ENCODE measurements around the gene MYCBP2. TPM values are rescaled to one million over a fixed set of nuclear protein-coding genes. Genes with fewer than 3 reads are reported as not detected.

MYCBP2 gene
- total RNA-seq, 1 donor from 2014 or later: 264 TPM

GRCh38 chr13:77171451-77171850 lies 155.4 kb downstream of the MYCBP2 start:
- Histone ChIP-seq H3K27ac (no peak overlapping the region), H3K4me3 (no peak overlapping the region), H3K4me1 (no peaks in the 10 kb centered on the region), H3K27me3 (no peaks in the 10 kb centered on the region), H3K9me3 (no peaks in the 10 kb centered on the region), H3K36me3 (peaks cover 25 to 78% of the 10 kb centered on the region in 2 donors)
- intact Hi-C loops (cut with DNase I): no loop called here
- no peak for TF ChIP-seq CTCF (IDR thresholded peaks at IDR 0.05)
- no peak for DNase-seq (ENCODE audit: low spot score in 2 of 2)

GRCh38 chr13:77168237-77168636 lies 158.7 kb downstream of the MYCBP2 start:
- no peak overlapping the region for H3K27ac ChIP-seq
- no peaks in the 10 kb centered on the region for H3K9me3 ChIP-seq
- no peak overlapping the region for H3K4me3 ChIP-seq
- intact Hi-C loops (cut with DNase I): no loop called here
- TF ChIP-seq CTCF (IDR thresholded peaks at IDR 0.05): no peak
- peaks cover 32 to 81% of the 10 kb centered on the region in 2 donors for H3K36me3 ChIP-seq
- H3K4me1 ChIP-seq: no peaks in the 10 kb centered on the region
- H3K27me3 ChIP-seq: no peaks in the 10 kb centered on the region
- no peak for DNase-seq (ENCODE audit: low spot score in 2 of 2)

DNA sequence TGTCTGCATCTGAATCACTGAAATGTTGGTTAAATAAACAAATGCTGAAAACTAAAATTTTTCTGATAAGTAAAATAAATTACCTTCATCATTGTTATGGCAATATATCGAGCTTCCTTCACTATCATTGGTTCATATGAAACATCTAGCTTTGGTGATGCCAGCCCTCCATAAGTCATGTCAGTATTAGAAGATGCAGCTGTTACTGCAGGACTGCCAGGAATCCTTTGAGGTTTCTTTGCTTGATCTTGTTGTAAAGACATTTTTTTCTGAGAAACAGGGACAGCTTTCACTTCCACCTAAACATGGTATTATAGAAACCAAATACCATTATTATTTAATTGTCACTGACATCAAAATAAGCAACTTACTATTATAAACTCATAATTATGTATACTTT lies 176.2 kb downstream of the MYCBP2 start:
- Histone ChIP-seq H3K9me3 (no peaks in the 10 kb centered on the region), H3K27me3 (no peaks in the 10 kb centered on the region), H3K4me1 (no peaks in the 10 kb centered on the region), H3K36me3 (peaks cover 25 to 44% of the 10 kb centered on the region in 2 donors), H3K4me3 (no peak overlapping the region), H3K27ac (no peak overlapping the region)
- intact Hi-C loops (cut with DNase I): no loop called here
- no peak for TF ChIP-seq CTCF (IDR thresholded peaks at IDR 0.05)
- no peak for DNase-seq (ENCODE audit: low spot score in 2 of 2)

DNA sequence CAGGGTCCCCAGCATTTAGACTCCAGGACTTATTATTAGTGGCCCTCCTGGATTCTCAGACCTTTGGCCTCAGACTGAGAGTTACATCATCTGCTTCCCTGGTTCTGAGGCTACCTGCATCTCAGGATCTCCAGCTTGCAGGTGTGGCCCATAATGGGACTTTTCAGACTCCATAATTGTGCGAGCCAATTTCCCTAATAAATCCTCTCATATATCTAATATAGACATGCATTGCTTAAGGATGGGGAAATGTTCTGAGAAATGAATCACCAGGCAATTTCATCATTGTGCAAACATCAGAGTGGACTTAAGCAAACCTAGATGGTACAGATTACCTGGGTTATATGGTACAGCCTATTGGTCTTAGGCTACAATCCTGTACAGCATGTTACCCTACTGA lies 183.5 kb downstream of the MYCBP2 start:
- Histone ChIP-seq H3K27me3 (no peaks in the 10 kb centered on the region), H3K4me3 (no peak overlapping the region), H3K4me1 (no peaks in the 10 kb centered on the region), H3K27ac (no peak overlapping the region), H3K9me3 (no peaks in the 10 kb centered on the region), H3K36me3 (peaks cover 22 to 60% of the 10 kb centered on the region in 2 donors)
- TF ChIP-seq CTCF (IDR thresholded peaks at IDR 0.05): no peak
- intact Hi-C loops (cut with DNase I): no loop called here
- DNase-seq (ENCODE audit: low spot score in 2 of 2): no peak

DNA sequence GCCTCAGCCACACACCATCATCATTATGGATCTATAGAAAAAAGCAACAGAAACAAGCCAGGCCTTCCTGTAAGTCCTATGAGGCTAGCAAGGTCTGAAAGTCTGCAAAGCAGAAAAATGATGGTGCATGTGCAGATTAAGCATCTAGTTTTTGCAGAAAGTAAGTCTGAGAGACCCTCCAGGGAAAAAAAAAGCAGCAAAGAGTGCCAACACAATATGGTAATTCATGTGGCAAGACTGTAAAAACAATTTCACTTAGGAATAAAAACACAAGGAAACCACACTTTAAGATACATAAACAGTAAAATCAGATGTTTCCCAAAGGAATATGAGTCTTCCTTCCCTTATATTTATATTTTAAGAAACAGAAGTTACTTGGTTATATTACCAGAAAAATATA lies 187.6 kb downstream of the MYCBP2 start:
- H3K36me3 ChIP-seq: peaks cover 13 to 47% of the 10 kb centered on the region in 2 donors
- intact Hi-C loops (cut with DNase I): no loop called here
- H3K4me3 ChIP-seq: no peak overlapping the region
- no peak overlapping the region for H3K27ac ChIP-seq
- H3K27me3 ChIP-seq: no peaks in the 10 kb centered on the region
- TF ChIP-seq CTCF (IDR thresholded peaks at IDR 0.05): no peak
- no peaks in the 10 kb centered on the region for H3K4me1 ChIP-seq
- DNase-seq (ENCODE audit: low spot score in 2 of 2): no peak
- no peaks in the 10 kb centered on the region for H3K9me3 ChIP-seq

DNA sequence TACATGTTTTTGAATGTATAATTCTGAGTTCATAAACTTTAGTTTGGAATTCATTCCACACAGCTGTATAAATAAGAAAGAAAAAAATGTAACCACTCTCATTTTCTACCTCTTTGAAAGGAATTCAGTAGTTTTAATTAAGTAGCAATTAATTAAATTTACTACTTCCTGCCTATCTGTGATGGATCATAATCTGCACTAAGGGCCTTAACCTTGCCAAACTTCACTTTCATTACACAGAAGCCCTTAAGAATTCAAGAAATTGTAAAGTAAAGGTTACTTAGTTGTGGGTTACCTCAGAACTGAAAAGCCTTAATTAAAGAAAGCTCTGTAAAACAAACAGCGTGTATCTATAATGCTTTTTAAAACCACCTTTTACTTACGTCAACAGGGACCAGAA lies 188.1 kb downstream of the MYCBP2 start:
- intact Hi-C loops (cut with DNase I): no loop called here
- no peaks in the 10 kb centered on the region for H3K4me1 ChIP-seq

More for the DNA sequence above, 188.1 kb downstream of the MYCBP2 start:
- Histone ChIP-seq H3K4me3 (no peak overlapping the region), H3K27me3 (no peaks in the 10 kb centered on the region), H3K9me3 (no peaks in the 10 kb centered on the region), H3K27ac (no peak overlapping the region), H3K36me3 (peaks cover 13 to 47% of the 10 kb centered on the region in 2 donors)
- no peak for TF ChIP-seq CTCF (IDR thresholded peaks at IDR 0.05)
- no peak for DNase-seq (ENCODE audit: low spot score in 2 of 2)

All from ascending aorta (tissue), 2 donors.